ENCODE results near the gene PAN3. TPM values are rescaled to one million over a fixed set of nuclear protein-coding genes. Genes with fewer than 3 reads are reported as not detected.

The PAN3 gene
- total and polyA plus RNA-seq, 2 of the 8 experiments (the other 6 are each of a cell fraction or from before 2014, with no cell fraction given), result 12.7 to 39.3 TPM

GRCh38 chr13:28100150-28101121 is 37.9 kb upstream of the PAN3 start, which contains the start of gene FLT3 (continued):
- no peak for TF ChIP-seq SIRT6 (IDR thresholded peaks at IDR 0.05; ENCODE audit: low read length)
- no peak for TF ChIP-seq SAP30 (IDR thresholded peaks at IDR 0.05; ENCODE audit: insufficient read depth, insufficient replicate concordance, low read length)
- TF ChIP-seq SP1 (IDR thresholded peaks at IDR 0.05; ENCODE audit: low read depth, low read length), result no peak
- no peak for TF ChIP-seq CEBPB (IDR thresholded peaks at IDR 0.05; ENCODE audit: low read depth, low read length)
- TF ChIP-seq EZH2 (IDR thresholded peaks at IDR 0.05; ENCODE audit: low read depth, low read length, severe bottlenecking), result peak; percentile 14
- no peak for TF ChIP-seq SRF (IDR thresholded peaks at IDR 0.05; ENCODE audit: low read depth, low read length)
- TF ChIP-seq EP300 (IDR thresholded peaks at IDR 0.05; ENCODE audit: borderline replicate concordance in 1 of 2, low read depth in 2 of 2, low read length in 2 of 2), result no peak
- no peak for TF ChIP-seq CBX5 (IDR thresholded peaks at IDR 0.05; ENCODE audit: low read depth, low read length)
- TF ChIP-seq USF2 (IDR thresholded peaks at IDR 0.05; ENCODE audit: low read length), result 0 out of 2 replicates have a peak, but pooled peaks have one; percentile 19
- TF ChIP-seq ASH2L (IDR thresholded peaks at IDR 0.05; ENCODE audit: low read length), result peak; percentile 43
- peak; percentile 45; the same call in 1 of the 2 replicates for TF ChIP-seq TBP (IDR thresholded peaks at IDR 0.05; ENCODE audit: low read depth, low read length)
- TF ChIP-seq E2F6 (IDR thresholded peaks at IDR 0.05), result peak; percentile 95
- TF ChIP-seq ATF3 (IDR thresholded peaks at IDR 0.05; ENCODE audit: insufficient read depth, low read depth, low read length), result no peak
